GM21528 (cell line): ENCODE results near the gene UQCC5.
A peak's percentile ranks its signal among the peaks of the same experiment; 100 is the strongest.

Experiments
- ATAC-seq: cut with Tn5 transposase; IDR thresholded peaks from one replicate; pipeline ENCODE4 v1.9.1; 2021; ENCODE audit warnings: mild to moderate bottlenecking, moderate library complexity; ENCODE audit not compliant: unreplicated experiment, low FRiP score

Gene UQCC5

DNA sequence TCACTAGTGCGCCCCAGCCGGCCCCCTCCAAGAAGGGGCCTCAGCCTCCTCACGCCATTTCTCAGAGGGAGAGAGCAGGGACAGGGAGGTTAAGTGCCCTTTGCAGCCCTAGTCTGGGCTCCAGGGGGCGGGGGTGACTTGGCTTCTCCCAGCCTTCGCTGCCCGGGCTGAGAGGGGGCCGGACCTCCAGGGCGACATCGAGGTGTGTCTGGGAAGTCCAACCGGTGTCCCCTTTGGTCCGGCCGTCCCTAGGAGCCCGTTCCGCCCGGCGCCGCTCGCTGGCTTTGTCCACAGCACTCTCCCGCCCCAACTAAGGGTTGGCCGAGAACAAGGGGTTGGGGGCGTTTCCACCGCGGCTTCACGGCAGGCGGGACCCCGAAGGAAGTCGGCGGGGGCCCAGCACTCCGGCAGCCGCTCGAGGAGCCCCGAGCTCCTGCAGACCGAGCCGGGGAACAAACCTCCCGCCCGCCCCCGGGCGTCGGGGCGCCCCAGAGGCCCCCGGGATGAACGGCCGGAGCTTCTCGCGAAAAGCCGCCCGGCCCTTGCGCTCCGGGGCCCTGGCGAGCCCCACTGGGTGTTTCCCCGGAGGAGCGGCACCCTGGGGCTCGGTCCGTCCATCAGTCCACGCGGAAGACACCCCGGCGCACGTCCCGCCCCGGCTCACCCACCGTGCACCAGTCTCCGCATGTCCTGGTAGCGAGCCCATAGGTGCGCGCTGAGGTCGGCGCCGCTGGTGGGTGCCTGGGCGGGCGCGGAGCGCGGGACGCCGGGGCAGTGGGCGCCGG, 3.4 kb upstream of the UQCC5 start:
- ATAC-seq, result no peak

DNA sequence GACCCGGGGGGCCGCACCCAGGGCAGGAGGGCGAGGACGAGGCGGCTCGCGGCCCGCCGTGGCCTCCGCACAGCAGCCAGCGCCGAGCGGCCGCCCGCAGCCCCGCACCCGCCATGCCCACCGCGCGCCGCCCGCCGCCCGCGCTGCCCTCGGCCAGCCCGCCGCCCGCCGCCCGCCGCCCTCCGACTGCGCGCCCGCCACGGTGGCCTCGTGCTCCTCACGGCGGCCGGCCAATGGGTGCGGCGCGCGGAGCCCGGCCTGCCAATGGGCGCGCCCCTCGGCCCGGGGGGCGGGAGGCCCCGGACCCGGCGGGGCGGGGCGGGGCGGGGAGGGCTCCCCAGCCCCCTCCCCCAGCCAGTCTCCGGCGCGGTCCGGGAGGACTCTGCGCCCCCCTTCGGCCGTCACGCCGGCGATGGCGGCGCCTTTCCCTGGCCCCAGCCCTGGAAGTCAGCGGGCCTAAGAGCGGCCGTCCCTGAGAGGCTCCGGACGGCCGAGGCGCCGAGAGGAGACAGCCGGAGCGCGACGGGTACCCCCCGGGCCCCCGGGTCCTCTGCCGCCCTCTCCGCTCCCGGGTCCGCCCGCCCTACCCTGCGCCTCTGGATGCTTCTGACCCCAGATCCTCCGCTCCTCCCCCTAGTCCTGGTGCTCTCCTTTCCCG, 2.7 kb upstream of the UQCC5 start, which contains the start of gene NT5DC2:
NT5DC2 (minus strand) TSS at position 235 of the 658 bp plus-strand sequence; CDS start at position 115, 120 bp downstream.
- peak; percentile 38 for ATAC-seq

DNA sequence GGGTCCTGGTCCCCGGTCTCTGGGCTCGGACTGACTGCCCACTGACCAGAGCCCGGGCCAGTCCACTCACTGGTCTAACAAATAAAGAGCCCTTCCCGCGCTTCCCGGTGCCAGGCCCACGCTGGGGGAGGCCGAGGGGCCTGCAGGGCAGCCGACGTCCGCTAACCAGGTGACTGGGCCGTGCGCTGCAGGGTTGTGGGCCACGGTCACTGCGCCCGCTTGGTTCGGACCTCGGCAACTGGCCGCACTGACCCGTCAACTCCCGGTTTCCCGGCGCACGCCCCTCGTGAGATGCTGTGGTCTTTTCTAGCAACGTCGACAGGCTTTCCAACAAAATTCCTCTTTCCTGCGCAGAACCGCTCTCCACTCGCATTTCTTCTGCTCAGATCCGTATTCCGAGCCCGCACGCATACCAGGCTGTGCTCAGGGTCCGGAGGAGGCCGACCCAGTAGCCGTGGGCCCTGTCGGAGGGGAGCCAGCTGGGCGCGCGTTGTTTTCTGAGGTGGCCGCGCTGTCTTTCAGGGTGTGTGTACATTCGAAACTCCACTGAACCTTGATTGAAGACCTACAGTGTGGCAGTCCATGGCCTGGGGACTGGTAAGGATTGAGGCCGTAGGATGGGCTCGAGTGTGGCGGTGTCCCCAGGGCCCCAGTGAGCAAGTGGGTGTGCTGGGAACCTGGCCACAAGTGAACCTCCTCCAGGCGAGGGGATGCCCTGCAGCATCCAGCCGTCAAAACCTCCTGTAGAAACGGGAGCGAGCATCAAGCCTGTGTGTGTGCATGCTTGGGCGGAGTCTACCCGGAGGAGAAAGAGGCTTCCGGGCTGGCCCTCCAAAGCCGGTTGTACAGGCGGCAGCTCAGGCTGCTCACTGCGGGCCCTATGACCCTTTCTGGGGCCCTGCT, 1.9 kb upstream of the UQCC5 start:
- ATAC-seq, result no peak

DNA sequence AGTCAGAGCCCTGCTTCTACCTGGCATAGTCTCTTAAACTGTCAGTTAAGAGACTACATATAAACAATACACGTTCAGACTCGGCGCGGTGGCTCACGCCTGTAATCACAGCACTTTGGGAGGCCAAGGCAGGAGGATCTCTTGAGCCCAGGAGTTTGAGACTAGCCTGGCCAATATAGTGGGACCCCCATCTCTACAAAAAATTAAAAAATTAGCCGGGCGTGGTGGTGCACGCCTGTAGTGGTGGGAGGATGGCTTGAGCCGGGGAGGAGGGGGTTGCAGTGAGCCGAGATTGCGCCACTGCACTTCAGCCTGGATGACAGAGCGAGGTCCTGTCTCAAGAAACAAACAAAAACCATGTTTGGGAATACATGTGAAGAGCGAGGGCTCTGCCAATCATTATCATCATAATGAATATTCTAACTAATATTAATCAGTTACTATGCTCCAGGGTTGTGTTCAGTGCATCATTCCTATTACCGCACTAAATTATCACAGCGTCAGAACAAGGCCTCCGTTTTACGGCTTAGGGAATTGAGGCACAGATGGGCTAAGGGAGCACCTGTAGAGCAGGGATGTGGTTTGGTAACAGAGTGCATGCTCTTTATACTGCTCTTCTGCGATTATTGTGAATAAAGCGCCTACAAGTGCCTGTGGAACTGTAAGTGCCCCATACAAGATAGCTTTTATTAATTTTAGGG, 844 bp upstream of the UQCC5 start:
- no peak for ATAC-seq

DNA sequence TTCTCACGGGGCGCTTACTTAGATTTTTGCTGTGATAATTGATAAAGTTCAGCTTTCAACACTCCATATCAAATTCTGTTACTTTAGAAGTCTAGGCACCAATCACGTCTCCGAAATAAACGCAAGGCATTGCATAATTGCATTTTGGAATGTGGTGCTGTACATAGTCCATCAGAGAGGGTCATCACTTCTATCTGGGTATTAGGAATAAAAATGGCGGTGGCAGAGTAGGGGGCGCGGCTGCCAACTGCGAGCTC, 365 bp upstream of the UQCC5 start:
- no peak for ATAC-seq

DNA sequence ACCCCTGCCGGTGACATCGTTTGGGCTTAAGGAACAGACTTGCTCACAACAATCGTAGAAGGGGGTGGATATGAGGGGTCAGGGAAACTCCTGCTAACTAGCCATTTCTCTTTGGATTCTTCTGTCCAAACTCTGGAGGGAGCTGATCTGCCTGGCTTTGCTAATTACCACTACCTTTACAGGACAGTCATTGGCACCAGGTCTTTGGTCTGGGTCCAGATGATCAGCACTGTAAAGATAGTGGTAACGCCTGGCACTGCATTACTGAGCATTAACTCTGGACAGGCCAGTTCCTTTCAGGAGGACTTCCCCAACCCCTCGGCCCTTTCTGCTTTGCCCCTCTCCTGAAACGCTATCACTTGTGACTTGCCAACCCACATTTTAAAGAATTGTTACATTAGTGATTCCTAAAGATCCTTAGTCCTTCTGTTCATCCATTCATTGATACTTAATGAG, 788 bp downstream of the UQCC5 start:
- no peak for ATAC-seq

DNA sequence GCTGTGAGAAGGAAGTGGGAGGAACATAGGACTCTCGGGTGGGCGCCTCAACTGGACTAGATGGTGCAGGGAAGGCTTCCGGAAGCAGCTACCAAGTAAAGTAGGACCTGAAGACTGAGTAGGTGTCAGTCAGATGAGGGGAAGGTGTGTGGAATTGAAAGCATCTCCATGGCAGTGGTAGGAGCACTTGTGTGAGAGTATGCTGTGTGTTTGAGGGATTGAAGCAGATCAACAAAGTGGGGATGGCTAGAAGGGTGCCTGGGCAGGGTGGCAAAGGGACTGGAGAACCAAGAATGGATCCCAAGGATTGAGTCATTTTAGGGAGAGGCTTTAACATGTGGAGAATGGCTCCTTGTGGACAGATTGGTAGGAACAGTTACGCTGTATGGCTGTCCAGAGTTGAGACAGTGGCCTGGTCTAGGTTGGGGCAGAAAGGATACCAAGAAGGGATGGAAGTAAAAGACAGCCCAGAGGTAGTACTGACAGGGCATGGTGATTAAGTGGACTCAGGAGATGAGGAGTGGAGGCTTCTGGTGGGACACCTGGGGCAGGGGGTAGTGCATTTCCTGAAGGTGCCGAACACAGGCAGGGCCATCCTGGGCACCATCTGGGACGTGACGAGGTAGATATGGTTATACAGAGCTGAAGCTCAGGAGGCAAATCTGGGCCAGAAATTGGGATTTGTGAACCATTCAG, 1.5 kb downstream of the UQCC5 start:
- ATAC-seq, result no peak

DNA sequence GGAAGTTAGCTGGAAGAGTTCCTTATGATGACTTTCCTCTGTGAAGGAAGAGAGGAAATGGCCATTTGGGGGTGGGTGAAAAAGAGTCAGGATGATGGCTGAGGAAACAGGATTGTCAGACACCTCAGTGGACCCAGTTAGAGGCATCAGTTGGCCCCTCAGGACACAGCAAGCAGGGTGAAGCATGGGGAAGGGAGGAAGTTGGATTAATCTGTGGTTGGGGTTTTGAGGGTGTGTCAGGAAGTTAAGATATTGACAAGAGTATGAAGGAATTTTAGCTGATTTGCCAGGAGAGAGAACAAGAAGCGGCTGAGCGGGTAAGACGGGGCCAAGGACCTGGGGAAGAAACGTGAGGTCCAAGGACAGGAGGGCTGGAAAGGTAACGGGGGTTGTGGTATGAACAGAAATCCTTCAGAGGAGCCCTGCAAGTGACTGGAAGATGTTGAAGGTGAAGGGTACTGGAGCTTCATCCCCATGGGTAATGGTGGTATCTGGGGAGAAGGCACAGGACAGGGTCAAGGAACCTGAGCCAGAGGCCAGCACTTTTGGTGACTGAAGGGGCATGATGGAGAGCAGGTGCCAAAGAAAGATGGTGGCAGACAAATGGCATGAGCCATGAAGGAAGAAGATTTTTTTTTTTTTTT, 2.7 kb downstream of the UQCC5 start:
- ATAC-seq, result no peak

DNA sequence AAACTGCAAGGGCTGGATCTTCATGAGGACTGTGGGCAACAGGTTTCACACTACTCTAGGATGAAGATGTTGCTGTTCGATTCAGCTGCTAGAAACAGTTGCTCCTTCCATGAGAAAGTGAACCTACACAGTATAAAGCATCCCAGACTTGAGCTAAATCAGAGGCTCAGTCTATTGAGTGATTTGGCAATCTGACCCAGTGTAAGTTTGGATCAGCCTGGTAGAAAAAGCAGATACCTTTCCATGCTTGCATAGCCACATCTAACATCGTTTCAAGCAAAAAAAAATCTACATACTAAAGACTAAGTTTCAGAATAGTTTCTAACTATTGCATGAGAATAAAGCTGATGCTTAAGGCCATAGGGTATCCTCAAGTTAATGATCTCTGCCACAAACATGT, 4.6 kb downstream of the UQCC5 start:
- no peak for ATAC-seq

DNA sequence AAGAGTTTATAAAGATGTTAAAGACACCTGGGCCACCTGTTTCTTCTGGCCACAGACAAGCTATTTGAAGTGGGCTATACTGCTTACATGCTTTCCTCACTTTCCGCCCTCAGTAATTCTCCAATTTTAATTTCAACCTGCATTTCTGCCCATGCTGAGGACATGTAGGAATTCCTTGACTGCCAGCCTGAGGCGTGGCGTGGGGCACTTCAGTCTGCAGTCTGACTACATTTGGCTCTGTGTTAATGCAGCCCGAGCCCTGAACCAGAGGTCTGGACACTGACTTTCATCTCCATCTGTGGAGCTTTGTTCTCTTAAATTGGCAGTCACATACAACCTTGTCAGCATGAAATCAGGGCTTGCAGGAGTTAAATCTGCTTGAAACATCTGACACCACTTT, 8.5 kb downstream of the UQCC5 start:
- no peak for ATAC-seq

DNA sequence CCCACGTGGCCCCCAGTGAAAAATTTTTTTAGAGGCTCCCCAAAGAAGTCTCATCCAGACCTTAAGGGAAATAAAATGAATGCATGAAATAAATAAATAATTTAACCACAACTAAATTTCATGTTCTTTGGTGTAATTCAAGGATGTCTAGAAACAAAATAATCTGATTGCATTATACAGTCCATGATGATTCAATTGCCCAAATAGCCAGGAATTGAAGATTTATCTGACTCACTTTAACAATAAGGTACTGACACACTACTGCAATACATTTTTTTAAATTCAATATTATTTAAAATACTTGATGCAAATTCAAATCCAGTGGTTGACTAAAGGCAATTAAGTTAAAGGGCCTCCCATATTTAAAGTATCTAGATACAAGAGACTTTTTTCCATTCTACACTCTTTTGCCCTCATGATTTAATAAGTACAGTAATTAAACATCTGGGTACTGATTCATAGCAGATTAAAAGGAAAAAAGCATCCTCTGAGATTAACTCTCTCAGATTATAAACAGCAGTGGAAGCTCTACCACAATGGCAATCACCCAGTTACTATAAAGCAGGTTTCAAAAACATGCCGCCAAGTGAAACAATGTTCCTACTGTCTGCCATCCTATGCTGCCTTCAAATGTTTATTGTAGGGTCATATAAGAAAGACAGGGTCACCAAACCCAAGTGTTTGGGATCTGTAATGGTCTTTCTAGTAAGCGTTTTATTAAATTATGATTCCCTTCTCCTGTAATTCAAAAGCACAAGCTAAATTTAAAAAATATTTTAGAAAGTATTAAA, 9.9 kb downstream of the UQCC5 start:
- ATAC-seq, result no peak

DNA sequence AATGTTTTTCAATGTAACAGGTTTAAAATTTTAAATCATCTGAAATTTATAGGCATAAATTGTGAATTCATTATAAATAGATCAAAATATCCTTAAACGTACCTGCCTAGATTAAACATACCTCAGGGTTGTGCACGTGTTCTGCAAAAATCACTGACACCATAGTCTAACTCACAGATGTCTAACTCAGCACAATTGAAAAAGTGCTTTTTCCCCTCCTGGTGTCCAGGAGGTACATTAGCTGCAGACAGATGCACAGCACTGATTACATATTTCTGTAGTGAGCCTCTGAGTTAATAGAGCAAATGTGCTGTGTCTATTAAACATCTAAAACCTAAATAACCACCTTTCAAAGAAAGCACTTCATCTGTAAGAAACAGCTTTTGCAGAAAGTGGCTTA, 10.7 kb downstream of the UQCC5 start:
- ATAC-seq, result no peak

DNA sequence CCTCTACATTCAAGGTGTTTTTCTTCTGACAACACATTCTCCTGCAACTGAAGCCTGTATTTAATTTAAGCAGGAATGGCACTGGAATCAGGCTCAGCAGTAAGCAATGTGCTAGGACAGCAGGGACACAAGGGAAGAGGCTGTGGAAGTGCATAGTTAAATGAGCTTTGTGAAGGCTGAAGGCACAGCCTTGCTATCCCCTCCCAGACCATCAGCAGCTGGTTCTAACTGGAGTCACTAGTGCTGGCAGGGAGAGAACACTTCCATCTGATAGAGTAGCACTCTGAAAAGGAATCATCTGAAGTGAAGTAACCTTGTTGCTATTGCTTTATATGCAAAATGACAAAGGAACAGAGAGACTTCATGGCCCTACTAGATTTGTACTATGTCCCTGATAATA, 14.7 kb downstream of the UQCC5 start:
- ATAC-seq, result no peak

DNA sequence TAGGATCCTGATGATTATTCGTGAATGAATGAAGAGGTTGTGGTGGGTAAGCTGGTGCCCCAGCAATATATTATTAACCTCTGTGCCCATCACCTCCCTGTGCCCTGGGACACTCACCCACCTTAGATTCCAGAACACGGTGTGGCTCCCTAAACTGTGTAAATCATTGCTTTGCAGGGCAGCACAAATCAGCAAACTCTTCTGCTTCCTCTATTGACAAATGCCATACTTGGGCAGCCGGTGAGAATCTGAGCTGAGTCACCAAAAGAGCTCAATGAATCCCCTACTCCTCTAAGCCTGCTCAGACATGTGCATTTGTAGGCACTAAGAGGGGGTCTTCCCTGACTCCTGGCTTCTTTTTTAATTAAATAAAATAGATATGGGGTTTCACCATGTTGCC, 15.7 kb downstream of the UQCC5 start:
- ATAC-seq, result no peak

DNA sequence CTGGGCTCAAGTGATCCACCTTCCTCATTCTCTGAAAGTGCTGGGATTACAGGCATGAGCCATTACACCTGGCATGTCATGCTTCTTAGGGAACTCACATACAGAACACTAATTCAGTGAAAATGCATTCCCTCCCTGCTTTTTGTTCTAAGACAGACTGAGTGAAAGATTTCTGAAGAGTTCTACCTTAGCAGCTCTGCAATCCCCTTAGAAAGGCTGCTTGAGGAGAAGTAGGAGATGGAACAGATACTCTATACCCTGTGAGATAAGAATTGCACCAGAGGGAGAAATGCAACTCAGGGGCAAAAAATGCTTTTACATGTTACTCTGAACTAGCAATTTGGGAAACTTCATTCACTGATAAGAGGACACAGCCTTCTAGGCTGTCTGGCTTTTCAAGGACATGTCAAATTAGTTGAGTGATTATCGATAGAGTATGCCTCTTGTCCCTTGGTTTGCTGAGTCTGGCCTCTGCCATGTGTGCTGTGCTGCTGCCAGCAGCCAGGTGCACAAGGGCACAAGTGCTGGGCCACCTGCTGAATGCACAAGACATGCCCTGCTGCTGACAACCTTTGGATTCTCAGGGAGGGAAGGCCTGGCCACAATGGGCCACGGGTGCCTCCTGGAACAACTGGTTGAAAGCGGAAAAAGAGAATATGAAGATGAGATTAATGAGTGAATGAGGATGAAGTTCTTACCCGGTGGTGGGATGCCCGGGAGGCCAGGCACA, 17.8 kb downstream of the UQCC5 start:
- ATAC-seq, result no peak

DNA sequence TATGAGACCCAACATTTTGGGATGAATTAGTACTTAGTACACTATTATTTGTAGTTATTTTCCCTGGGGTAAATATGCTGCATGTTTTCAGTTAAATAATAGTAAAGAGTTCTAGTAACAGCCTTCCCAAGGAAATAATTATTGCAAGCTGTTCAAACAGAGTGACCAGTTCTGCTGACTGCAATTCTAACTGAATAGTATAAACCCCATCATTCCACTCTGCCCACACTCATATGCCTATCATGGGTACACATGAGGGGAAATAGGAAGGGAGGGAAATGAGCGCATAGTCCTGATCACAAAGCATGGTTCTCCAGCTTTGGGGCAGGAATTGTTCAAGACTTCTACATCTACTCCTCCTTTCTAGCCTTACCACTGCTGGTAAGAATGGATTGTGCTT, 18.7 kb downstream of the UQCC5 start:
- ATAC-seq, result no peak

DNA sequence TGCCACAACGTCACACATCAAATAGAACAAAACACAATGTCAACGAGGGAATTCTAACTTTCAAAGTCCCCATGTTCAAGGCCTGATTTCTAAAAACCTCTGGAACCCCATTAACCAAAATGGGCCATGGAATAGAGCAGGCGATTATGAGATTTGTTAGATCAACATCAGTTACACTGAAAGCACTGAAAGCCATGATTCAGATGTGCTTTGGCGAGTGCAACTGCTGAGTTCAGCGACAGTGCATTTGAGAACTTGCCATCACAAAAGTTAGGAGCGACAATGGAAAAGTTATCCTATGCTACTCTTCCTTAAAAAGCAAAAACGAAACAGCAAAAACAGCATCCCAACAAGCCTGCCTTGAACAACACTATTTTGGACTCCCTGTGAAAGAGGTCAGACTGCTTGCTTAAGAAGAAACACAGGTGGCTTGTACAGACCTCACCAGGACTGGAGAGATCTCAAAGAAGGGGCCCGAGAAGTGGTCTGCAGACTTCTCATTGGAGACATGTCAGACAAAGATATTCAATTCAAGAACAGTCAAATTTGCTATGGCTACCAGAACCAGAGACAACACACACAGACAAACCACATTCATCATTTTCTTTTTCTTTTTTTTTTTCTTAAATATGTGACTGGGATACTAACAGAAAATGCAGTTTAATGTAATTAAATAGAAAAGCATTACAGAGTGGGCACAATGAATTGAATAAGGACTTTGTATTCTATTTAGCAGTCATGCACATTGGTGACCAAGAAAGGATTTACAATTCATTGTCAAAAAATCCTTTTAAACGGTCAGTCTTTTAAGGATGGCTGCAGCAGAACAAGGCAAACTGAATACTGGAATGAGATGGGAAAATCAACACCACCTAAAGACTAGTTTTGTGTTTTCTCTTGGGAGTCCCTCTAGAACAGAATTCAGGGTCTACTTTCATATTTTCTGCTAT, 20.9 kb downstream of the UQCC5 start:
- no peak for ATAC-seq
